GM21526 (cell line): ENCODE data around the gene NHSL2.

Source experiments
- ATAC-seq: cut with Tn5 transposase; IDR thresholded peaks from one replicate; pipeline ENCODE4 v1.9.1; 2021; ENCODE audit warnings: moderate library complexity; ENCODE audit not compliant: unreplicated experiment, low FRiP score

The NHSL2 gene

GRCh38 chrX:71978164-71978563, 67.5 kb downstream of the NHSL2 start:
- ATAC-seq = no peak

GRCh38 chrX:71989768-71990426, 79.3 kb downstream of the NHSL2 start:
- no peak for ATAC-seq

GRCh38 chrX:71990518-71990917, 79.9 kb downstream of the NHSL2 start:
- no peak for ATAC-seq

GRCh38 chrX:71991164-71991563, 80.5 kb downstream of the NHSL2 start:
- ATAC-seq = no peak

- no peak for ATAC-seq
Observed at GRCh38 chrX:71992711-71993110, 82.1 kb downstream of the NHSL2 start.

GRCh38 chrX:71993371-71993770, 82.7 kb downstream of the NHSL2 start:
- ATAC-seq = no peak

- ATAC-seq = no peak
Observed at GRCh38 chrX:71994601-71995000, 84.0 kb downstream of the NHSL2 start.

GRCh38 chrX:71995122-71995521, 84.5 kb downstream of the NHSL2 start:
- ATAC-seq = no peak

- ATAC-seq = no peak
Observed at GRCh38 chrX:71996136-71996535, 85.5 kb downstream of the NHSL2 start.

- ATAC-seq = no peak
Observed at GRCh38 chrX:71996826-71997225, 86.2 kb downstream of the NHSL2 start.

GRCh38 chrX:71997320-71997719, 86.7 kb downstream of the NHSL2 start:
- no peak for ATAC-seq

- ATAC-seq = no peak
Observed at GRCh38 chrX:71998836-71999509, 88.3 kb downstream of the NHSL2 start.

GRCh38 chrX:71999535-71999934, 88.9 kb downstream of the NHSL2 start:
- ATAC-seq = no peak

GRCh38 chrX:72001471-72001870, 90.8 kb downstream of the NHSL2 start:
- ATAC-seq = no peak

- ATAC-seq = no peak
Observed at GRCh38 chrX:72001906-72002305, 91.3 kb downstream of the NHSL2 start.

GRCh38 chrX:72002875-72003274, 92.2 kb downstream of the NHSL2 start:
- no peak for ATAC-seq

GRCh38 chrX:72003811-72004750, 93.4 kb downstream of the NHSL2 start:
- ATAC-seq = no peak

GRCh38 chrX:72005046-72005445, 94.4 kb downstream of the NHSL2 start:
- ATAC-seq = no peak

- ATAC-seq = no peak
Observed at GRCh38 chrX:72006461-72006860, 95.8 kb downstream of the NHSL2 start.

GRCh38 chrX:72009731-72010130, 99.1 kb downstream of the NHSL2 start:
- ATAC-seq = no peak

GRCh38 chrX:72011734-72012133, 101.1 kb downstream of the NHSL2 start:
- ATAC-seq = no peak
